RWPE1 (cell line): ENCODE results near the gene HUS1B.

Experiments used
- CTCF ChIA-PET: fragments of 350-600 bp; sonication (Branson Sonifier 250); formaldehyde crosslinking; extraction: SDS; loops from one replicate; lab custom pipeline; 2021; lab: Yijun Ruan, JAX
- POLR2A ChIA-PET: fragments of 400-600 bp; formaldehyde crosslinking; extraction: SDS; loops from one replicate; lab custom pipeline; 2020; ENCODE audit warnings: antibody characterized with exemption; ENCODE audit not compliant: low non-redundant PET; lab: Yijun Ruan, JAX
- DNase-seq: peaks from one replicate; pipeline ENCODE4 v3.0.0; 2012; ENCODE audit warnings: low spot score
- H3K27ac ChIP-seq: fragments of 450-650 bp; 2 replicates; pipeline ENCODE4 v1.5.1; 2017
- TF ChIP-seq, protein P1 (sequence below): fragments of 450-650 bp; conservative IDR thresholded peaks from 2 replicates; pipeline ENCODE4 v1.5.1; 2017; ENCODE audit warnings: low read depth, mild to moderate bottlenecking

Gene HUS1B

DNA sequence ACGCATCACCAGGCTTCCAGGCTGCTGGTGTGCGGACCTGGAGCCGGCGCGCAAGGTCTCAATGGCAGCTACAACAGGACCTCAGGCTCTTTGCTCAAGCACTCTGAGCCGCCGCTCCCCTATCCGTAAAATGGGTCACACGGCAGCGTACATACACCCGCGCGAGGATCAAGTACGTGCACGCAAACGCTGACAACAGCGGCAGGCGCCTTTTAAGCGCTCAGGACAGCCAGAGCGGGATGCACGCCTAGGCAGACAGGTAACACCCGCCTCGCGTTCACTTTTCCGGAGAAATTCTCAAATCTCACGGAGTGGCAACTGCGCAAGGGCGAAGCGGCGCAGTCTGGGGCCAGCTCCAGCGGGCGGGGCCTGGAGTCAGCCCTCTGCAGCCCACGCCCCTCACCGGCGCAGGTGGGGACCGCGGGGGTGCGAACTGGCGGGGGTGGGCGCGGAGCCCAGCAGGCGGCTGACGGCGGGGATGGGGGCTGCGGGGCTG lies 35.5 kb upstream of the HUS1B start:
- ChIA-PET POLR2A (no interaction called here), CTCF (interaction anchor here (0.6 kb wide), 1 partner anchor 732 kb away, joined by 3 read pairs; no protein-coding TSS in a partner anchor)
- DNase-seq = peak; percentile 39
- TF ChIP-seq, protein P1, sequence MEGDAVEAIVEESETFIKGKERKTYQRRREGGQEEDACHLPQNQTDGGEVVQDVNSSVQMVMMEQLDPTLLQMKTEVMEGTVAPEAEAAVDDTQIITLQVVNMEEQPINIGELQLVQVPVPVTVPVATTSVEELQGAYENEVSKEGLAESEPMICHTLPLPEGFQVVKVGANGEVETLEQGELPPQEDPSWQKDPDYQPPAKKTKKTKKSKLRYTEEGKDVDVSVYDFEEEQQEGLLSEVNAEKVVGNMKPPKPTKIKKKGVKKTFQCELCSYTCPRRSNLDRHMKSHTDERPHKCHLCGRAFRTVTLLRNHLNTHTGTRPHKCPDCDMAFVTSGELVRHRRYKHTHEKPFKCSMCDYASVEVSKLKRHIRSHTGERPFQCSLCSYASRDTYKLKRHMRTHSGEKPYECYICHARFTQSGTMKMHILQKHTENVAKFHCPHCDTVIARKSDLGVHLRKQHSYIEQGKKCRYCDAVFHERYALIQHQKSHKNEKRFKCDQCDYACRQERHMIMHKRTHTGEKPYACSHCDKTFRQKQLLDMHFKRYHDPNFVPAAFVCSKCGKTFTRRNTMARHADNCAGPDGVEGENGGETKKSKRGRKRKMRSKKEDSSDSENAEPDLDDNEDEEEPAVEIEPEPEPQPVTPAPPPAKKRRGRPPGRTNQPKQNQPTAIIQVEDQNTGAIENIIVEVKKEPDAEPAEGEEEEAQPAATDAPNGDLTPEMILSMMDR = no peak
- peak overlapping the region; percentile 87 for H3K27ac ChIP-seq

DNA sequence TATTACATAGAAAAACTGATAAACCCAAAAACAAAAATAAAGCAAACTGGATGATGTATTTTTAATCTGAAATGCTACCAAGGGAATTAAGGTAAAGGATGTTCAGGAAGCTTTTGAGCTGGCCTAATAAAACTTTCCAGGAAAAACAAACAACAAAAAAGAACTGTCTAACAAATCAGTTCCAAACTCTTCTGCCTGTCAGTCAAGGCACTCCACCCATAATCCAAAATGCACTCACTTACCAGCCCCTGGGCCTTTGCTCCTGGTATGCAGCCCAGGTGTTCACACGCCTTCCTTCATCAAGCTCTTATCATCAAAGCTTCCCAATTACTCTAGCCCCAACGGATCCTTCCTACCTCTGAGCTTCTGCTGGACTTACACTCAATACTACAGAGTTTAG lies 32.3 kb upstream of the HUS1B start:
- CTCF ChIA-PET = no interaction called here
- no peak for DNase-seq
- POLR2A ChIA-PET = no interaction called here
- TF ChIP-seq, protein P1 = no peak
- H3K27ac ChIP-seq = no peak overlapping the region

DNA sequence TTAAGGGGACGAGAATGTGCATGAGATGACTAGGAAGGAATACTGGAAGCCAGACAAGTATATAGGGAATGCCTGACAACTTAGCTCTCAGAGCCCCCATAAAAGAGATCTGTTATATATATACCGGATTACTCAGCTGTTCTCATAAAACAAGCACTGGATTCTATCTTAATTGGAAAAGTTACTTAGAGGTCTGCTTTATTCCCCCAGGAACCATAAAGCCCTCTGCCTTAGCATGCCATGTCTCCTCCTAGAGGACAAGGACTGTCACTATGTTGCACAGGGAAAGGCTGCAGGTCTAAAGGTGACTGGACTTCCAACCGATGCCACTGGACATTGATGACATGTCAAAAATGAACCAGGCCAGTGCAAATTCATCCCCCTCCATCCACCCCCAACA lies 29.6 kb upstream of the HUS1B start:
- DNase-seq = no peak
- TF ChIP-seq, protein P1 = no peak
- no peak overlapping the region for H3K27ac ChIP-seq
- ChIA-PET CTCF (no interaction called here), POLR2A (no interaction called here)

DNA sequence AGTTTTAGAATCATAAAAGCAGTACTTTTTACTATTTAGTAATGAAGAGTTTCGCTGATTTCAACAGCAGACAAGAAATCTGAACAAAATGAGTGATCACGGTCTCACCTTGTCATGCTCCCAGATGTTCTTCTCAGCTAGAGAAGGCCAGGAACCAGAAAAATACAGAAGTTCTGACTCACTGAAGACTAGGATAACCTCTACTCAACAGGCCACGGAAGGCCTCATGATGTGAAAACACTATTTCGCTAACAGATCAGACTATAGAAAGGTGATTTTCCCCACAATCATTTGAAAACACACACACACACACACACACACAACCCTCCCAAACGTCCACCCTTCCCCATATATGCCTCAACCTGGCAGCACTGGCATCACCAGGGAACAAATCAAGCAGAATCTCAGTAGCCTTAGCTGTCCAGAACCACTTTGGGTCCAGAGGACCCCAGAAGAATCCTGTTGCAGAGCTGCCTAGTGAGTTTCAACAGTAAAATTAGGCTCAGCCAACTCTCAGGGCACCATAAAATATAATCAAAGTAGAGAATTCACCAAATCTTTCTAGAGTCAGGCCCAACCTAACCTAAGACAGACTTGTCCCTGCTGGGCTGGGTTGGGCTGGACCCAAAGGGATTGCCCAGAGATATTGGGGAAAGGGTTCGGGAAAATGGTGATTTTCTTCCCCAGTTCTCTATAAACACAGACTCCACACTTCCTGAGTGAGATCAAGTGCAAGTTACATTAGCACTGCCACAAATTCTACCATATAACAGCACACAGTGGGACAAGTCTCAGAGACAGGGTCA lies 28.1 kb upstream of the HUS1B start:
- ChIA-PET CTCF (no interaction called here), POLR2A (no interaction called here)
- no peak for DNase-seq
- H3K27ac ChIP-seq = no peak overlapping the region
- TF ChIP-seq, protein P1 = no peak

DNA sequence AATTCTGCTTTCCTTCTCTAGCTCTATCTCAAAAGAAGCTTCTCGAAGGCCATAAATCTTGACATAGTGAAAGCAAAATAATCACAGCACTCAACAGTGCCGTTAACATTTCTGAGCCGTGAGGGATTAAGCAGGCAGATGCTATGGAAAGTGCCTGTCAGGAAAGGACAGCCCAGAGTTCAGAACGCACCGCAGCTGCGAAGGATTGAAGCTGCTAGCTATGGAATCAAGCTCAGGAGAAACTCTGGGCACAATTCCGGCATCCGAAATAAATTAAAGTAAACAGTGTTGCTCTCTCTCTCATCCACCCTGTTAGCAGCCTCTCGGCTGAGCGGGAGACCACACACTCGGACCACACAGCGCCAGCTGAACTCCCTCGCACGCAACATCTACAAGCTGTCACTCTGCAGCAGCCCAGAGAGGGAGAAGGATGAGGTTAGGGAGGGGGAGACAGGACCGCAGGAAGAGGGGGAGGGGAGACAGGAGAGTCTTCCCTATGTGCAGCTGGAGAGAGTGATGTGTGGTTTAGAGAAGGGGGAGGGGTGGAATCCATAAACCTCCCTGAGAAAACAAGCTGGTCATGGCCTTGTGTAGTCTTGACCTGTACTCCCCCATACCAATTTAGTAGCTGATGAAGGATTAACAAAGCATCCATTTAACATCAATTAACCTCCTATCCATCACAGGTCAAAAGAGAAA lies 27.0 kb upstream of the HUS1B start:
- no peak for DNase-seq
- POLR2A ChIA-PET = no interaction called here
- TF ChIP-seq, protein P1 = no peak
- CTCF ChIA-PET = interaction anchor here (0.7 to 0.9 kb wide), 2 partner anchors 38 to 67 kb away, joined by 3 to 4 read pairs; no protein-coding TSS in a partner anchor
- no peak overlapping the region for H3K27ac ChIP-seq

DNA sequence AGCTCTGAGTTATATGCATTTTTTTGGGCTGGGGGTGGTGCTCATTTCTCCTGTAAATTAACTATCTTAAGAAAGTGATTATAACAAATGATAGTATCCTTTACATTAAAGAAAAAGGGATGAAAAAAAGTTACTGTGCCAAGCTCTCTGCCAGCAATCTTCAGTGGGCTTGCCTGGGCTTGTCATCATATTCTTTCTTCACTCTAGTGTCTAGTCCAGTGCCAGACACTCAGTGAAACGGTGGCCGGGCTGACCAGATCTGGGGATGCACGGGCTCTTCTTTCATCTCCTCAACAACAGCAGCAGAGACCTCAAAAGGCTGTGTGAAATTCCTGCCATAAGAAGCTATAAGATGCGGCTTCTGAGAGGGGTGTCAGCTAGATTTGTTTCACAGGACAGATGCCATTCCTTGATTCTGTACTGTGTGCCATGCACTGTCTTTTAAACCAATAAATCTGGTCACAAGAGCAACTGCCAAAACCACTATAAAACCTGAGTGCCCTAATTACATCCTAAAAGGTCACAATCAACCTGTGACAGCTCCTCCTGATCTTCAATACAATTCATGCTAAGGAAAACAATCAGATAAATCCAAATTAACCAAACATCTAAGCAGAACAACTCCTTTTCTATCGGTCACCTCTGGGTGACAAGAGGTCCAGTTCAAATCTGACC lies 23.9 kb upstream of the HUS1B start:
- ChIA-PET POLR2A (no interaction called here), CTCF (interaction anchor here (1.3 kb wide), 2 partner anchors 49 to 63 kb away, joined by 3 to 5 read pairs; no protein-coding TSS in a partner anchor)
- H3K27ac ChIP-seq = peak overlapping the region; percentile 36
- TF ChIP-seq, protein P1 = no peak
- no peak for DNase-seq
